Ovary (tissue), 9 donors: Measurements from ENCODE around the gene SVIL. TPM values are rescaled to one million over a fixed set of nuclear protein-coding genes. Genes with fewer than 3 reads are reported as not detected.
"Not testable (repeated sequence)": the region's sequence is repeated elsewhere in the genome, so short reads cannot be mapped to it uniquely, and the experiment has no call there.

ENCODE experiments used
- DNase-seq, 5 donors: peaks; one replicate each; pipeline ENCODE4 v3.0.0-alpha.2; 2019 to 2020
- H3K27ac ChIP-seq, 2 donors: fragments of 200-600 bp; one replicate each; pipeline versions ENCODE4 v1.5.1 to v1.8.0; 2019 to 2022
- H3K27me3 ChIP-seq: fragments of 200-600 bp; one replicate; pipeline ENCODE4 v1.8.0; 2022
- H3K36me3 ChIP-seq: fragments of 200-600 bp; sonication (generic); one replicate; pipeline ENCODE4 v1.5.1; 2019
- H3K4me1 ChIP-seq: one replicate; pipeline ENCODE4 v1.8.1; 2013; ENCODE audit warnings: mild to moderate bottlenecking, moderate library complexity; ENCODE audit not compliant: insufficient read depth
- H3K4me3 ChIP-seq: fragments of 200-600 bp; sonication (generic); one replicate; pipeline ENCODE4 v1.5.1; 2017
- H3K9me3 ChIP-seq, 2 donors: fragments of 200-600 bp in 1 of 2; sonication (generic) in 1 of 2; one replicate each; pipeline versions ENCODE4 v1.5.1 to v1.8.1; 2013 to 2019; ENCODE audit warnings: mild to moderate bottlenecking in 1 of 2, moderate library complexity in 1 of 2
- EP300 ChIP-seq: sonication (generic); formaldehyde crosslinking; IDR thresholded peaks from one replicate; pipeline ENCODE4 v1.6.1; 2017; ENCODE audit warnings: antibody characterized with exemption
- POLR2A ChIP-seq: fragments of 450-650 bp; IDR thresholded peaks from one replicate; pipeline ENCODE4 v1.6.1; 2017; ENCODE audit warnings: antibody characterized with exemption, mild to moderate bottlenecking, moderate library complexity
- WGBS, 3 donors: extraction: QIAGEN DNeasy Blood & Tissue Kit in 1 of 3; methylation state at CpG; one replicate each; pipeline versions ENCODE4 v1.1.5 to v1.1.7; 2013 to 2017; 5-methylcytosine and 5-hydroxymethylcytosine counted together
- intact Hi-C, 4 donors: fragments of 100-400 bp; cut with DNase I; formaldehyde crosslinking; loops; one replicate each; pipeline versions ENCODE4 v1.11.0 to v1.15.1; 2022 to 2023
- polyA plus RNA-seq, 2 donors: library from polyadenylated mRNA; stranded (reverse); fragments of 200-250 nt in 1 of 2; fragments of 350-450 nt in 1 of 2; fragmentation: Illumina TruSeq in 1 of 2; extraction: RNeasy Lipid Tissue Mini Kit (QIAGEN cat#74804) in 1 of 2; gene quantifications; one replicate each; pipeline ENCODE4 v1.2.3, GENCODE V29; 2013 to 2014
- total RNA-seq, 7 donors: library from RNA; depleted of rRNA in 2 of 7; stranded (reverse); fragments of >200 nt in 2 of 7; fragmentation: NEBNext Ultra II Directional in 3 of 7; extraction: Animal tissue kit (Norgen Biotek cat#: 25700) in 3 of 7; gene quantifications; one replicate each; pipeline versions ENCODE4 v1.1.0 to v1.2.4, GENCODE V29; 2016 to 2023
- TF ChIP-seq, protein P1 (sequence below), 3 donors: fragments of 450-650 bp in 2 of 3; fragments of 200-600 bp in 1 of 3; IDR thresholded peaks; one replicate each; pipeline versions ENCODE4 v1.5.1 to v1.8.0; 2016 to 2022; ENCODE audit warnings: antibody characterized with exemption in 3 of 3, mild to moderate bottlenecking in 1 of 3
- donor health status: DM: no; HTN: no; CAD: no; lungs with moderate emphysema.
- donor health status: DM: no; HTN: no; CAD: no.
- donor health status: Bipolar disorder and iron deficiency.
- donor health status: DM: yes; HTN: yes; CAD: no.
- donor health status: DM: no; HTN: no; CAD: no.
- donor health status: DM: yes; HTN: yes; CAD: no.

Gene SVIL
- total and polyA plus RNA-seq, 9 donors = 49.9 to 225 (median 139) TPM

DNA sequence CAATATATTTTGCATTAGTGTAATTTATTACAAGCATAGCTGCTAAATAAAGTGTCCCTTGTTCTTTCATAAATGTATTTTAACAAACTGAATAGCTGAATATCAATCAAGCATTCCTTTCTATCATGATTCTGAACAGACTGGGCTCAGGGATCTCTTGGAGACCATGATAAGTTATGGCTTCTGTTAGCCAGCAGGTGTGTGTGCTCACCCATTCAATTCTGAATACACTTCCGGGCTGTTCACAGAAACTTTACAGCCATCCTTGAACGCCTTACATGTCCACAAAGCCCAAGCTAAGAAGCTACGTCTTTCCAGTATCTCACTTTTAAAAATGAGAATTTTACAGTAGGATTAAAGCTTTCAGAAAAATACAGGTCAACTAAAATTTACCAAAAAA is 115.1 kb downstream of the SVIL start:
- Histone ChIP-seq H3K4me3 (no peak overlapping the region), H3K27ac (no peak overlapping the region), H3K27me3 (no peaks in the 10 kb centered on the region), H3K36me3 (no peaks in the 10 kb centered on the region), H3K9me3 (no peaks in the 10 kb centered on the region), H3K4me1 (peaks cover 1% of the 10 kb centered on the region)
- no peak for DNase-seq
- 81 to 89% (median 83%) methylated on average over 3 of the region's 3 CpGs for WGBS, 3 donors
- TF ChIP-seq, protein P1, sequence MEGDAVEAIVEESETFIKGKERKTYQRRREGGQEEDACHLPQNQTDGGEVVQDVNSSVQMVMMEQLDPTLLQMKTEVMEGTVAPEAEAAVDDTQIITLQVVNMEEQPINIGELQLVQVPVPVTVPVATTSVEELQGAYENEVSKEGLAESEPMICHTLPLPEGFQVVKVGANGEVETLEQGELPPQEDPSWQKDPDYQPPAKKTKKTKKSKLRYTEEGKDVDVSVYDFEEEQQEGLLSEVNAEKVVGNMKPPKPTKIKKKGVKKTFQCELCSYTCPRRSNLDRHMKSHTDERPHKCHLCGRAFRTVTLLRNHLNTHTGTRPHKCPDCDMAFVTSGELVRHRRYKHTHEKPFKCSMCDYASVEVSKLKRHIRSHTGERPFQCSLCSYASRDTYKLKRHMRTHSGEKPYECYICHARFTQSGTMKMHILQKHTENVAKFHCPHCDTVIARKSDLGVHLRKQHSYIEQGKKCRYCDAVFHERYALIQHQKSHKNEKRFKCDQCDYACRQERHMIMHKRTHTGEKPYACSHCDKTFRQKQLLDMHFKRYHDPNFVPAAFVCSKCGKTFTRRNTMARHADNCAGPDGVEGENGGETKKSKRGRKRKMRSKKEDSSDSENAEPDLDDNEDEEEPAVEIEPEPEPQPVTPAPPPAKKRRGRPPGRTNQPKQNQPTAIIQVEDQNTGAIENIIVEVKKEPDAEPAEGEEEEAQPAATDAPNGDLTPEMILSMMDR (IDR thresholded peaks at IDR 0.05) = no peak
- TF ChIP-seq EP300 (no peak), POLR2A (no peak)
- intact Hi-C loops = loop anchor here in 2 of 4 donors (5.0 to 10.0 kb wide), 3 partner anchors 215 to 345 kb away; no protein-coding TSS in a partner anchor

DNA sequence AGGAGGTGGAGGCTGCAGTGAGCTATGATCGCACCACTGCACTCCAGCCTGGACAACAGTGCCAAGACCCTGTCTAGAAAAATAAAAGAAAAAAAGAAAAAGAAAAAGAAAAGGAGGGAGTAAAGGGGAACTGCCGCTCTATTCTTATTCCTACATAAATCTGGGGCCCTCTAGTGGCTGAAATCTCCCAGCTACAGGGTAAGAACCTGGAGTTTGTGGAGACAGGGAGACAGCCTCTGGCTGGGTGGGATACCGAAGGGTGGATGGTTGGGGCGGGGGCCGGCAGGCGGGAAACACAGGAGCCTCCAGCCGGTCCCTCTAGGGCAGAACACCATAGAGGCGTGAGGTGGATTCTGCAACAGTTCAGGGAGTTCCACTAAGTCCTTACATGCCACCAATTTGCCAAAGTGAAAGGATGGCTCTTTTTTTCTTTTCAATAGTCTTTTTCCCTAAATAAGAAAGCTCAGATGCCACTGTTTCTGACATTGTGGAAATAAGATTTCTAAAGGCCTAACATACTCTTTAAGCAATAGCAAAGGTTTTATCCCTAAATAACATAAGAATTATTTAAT is 117.3 kb downstream of the SVIL start:
- H3K9me3 ChIP-seq = no peaks in the 10 kb centered on the region
- intact Hi-C loops = loop anchor here in 1 of 4 donors (10.0 kb wide), 1 partner anchor 347 kb away; no protein-coding TSS in a partner anchor
- H3K4me3 ChIP-seq = no peak overlapping the region
- no peak for TF ChIP-seq POLR2A
- TF ChIP-seq, protein P1 (IDR thresholded peaks at IDR 0.05) = peak; percentile 29 to 39 (median 31)
- WGBS, 3 donors = 57 to 86% (median 64%) methylated on average over 8 of the region's 8 CpGs
- peaks cover 1% of the 10 kb centered on the region for H3K4me1 ChIP-seq
- no peaks in the 10 kb centered on the region for H3K36me3 ChIP-seq
- no peak overlapping the region for H3K27ac ChIP-seq
- no peaks in the 10 kb centered on the region for H3K27me3 ChIP-seq
- peak in 3 of 5 donors; percentile 30 to 43 (median 37) for DNase-seq

DNA sequence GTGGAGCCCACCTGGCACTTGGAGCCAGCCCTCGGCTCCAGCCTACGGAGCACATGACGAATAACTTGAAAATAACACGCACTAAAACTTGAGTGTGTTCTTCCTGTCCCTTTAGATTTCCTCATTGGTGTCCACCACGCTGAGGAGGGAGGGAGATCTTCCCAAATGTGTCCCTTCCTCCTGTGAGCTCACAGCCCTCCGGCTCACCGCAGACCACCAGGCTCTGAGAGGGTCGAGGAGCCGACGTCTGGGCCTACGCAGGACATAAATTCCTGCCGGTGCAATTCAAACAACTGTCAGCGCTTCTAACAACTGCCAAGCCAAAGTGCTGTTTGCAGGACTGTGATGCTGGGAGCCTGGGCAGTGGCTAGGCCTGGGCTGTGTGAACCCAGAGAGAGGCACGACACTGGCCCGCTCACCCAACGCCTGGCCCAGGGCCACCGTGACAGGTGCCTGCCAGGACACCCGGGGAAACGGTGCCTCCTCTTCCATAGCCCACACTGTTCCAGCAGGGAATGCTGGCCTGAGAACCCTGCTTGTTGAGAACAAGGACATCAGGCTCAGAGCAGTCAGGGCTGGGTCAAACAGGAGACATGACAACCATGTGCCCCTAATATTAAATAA is 118.3 kb downstream of the SVIL start:
- H3K27ac ChIP-seq, H3K36me3 ChIP-seq, H3K4me3 ChIP-seq, H3K4me1 ChIP-seq, DNase-seq, H3K27me3 ChIP-seq, H3K9me3 ChIP-seq: not testable (repeated sequence)
- WGBS, 3 donors = 77 to 90% (median 78%) methylated on average over 19 of the region's 19 CpGs
- intact Hi-C loops = loop anchor here in 1 of 4 donors (10.0 kb wide), 1 partner anchor 348 kb away; no protein-coding TSS in a partner anchor

DNA sequence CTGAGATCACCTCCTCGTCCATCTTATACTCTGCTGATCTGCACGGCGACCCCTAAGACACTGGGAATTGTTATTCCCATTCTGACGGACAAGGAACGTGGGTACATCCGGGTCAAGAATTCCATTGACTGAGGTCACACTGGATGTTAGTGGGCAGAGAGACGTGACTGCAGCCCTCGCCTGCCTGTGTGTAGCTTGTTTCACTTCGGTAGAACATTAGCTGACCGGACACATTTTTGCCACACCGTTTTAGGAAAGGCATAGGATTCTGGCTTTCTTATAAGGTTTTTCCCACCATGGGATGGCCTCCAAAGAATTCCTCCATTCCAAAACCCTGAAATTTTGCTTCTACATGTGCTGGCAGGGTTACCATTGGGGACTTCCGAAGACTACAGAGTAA is 118.9 kb downstream of the SVIL start:
- not testable (repeated sequence) for H3K27ac ChIP-seq, H3K4me3 ChIP-seq, H3K36me3 ChIP-seq, H3K27me3 ChIP-seq, H3K4me1 ChIP-seq, DNase-seq, H3K9me3 ChIP-seq
- WGBS, 3 donors = 79 to 93% (median 84%) methylated on average over 12 of the region's 12 CpGs
- intact Hi-C loops = loop anchor here in 1 of 4 donors (10.0 kb wide), 1 partner anchor 349 kb away; no protein-coding TSS in a partner anchor

DNA sequence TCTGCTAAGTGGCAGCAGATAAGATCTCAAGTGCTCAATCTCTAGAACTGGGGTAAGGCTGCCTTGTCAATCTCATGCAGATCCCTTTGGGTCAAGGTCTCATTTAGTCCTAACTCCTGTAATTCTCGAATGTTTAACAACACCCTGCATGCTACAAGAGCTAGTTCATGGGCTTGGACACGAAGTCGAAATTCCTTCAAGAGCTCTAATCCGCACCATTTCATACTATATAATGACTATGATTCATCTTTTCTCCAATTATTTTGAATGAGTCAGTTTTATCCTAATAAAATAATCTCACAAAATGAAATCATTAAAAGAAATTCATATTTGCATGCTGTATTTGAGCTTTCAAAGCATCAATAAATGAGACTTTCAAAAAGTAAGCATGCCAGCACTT is 119.7 kb downstream of the SVIL start:
- intact Hi-C loops = loop anchor here in 1 of 4 donors (10.0 kb wide), 1 partner anchor 350 kb away; no protein-coding TSS in a partner anchor
- not testable (repeated sequence) for H3K36me3 ChIP-seq, H3K27ac ChIP-seq, H3K9me3 ChIP-seq, H3K27me3 ChIP-seq, DNase-seq, H3K4me3 ChIP-seq, H3K4me1 ChIP-seq
- WGBS, 3 donors = 47 to 90% (median 78%) methylated on average over 3 to 4 of the region's 4 CpGs

DNA sequence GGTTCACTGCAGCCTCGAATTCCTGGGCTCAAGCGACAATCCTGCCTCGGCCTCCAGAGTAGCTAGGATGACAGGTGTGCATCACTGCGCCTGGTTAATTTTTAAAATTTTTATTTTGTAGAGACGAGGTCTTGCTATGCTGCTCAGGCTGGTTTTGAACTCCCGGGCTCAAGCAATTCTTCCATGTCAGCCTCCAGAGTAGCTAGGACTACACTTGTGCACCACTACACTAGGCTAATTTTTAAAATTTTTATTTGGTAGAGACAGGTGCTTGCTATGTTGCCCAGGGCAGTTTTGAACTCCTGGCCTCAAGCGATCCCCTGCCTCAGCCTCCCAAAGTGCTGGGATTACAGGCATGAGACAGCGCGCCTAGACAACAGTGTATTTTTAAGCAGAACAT is 120.5 kb downstream of the SVIL start:
- H3K4me3 ChIP-seq = no peak overlapping the region
- WGBS, 3 donors = 83 to 93% (median 91%) methylated on average over 9 of the region's 9 CpGs
- H3K27me3 ChIP-seq = no peaks in the 10 kb centered on the region
- no peak overlapping the region for H3K27ac ChIP-seq
- H3K9me3 ChIP-seq = no peaks in the 10 kb centered on the region
- no peaks in the 10 kb centered on the region for H3K4me1 ChIP-seq
- intact Hi-C loops = loop anchor here in 1 of 4 donors (10.0 kb wide), 1 partner anchor 350 kb away; no protein-coding TSS in a partner anchor
- H3K36me3 ChIP-seq = no peaks in the 10 kb centered on the region
- DNase-seq = no peak
- TF ChIP-seq POLR2A = no peak
- no peak for TF ChIP-seq EP300
- TF ChIP-seq, protein P1 (IDR thresholded peaks at IDR 0.05) = no peak
